Measurements from ENCODE around the gene ACBD6.

Gene ACBD6

GRCh38 chr1:180370188-180370587 is 132.2 kb downstream of the ACBD6 start:
- Histone ChIP-seq H3K9me3 (ENCODE audit: control insufficient read depth, insufficient read depth, low read depth, low read length) (no peaks in the 10 kb centered on the region), H3K4me3 (ENCODE audit: low read depth, low read length) (no peak overlapping the region), H3K27me3 (ENCODE audit: control insufficient read depth, insufficient read depth, low read length) (no peaks in the 10 kb centered on the region), H3K27ac (ENCODE audit: low read depth, low read length) (no peak overlapping the region), H3K4me1 (ENCODE audit: control insufficient read depth, insufficient read depth, low read length) (peaks cover 7% of the 10 kb centered on the region), H3K36me3 (ENCODE audit: control insufficient read depth, insufficient read depth, low read length) (no peaks in the 10 kb centered on the region), H3K9ac (ENCODE audit: low read length) (no peak overlapping the region)

GRCh38 chr1:180369061-180369460 is 133.3 kb downstream of the ACBD6 start:
- H3K4me3 ChIP-seq (ENCODE audit: low read depth, low read length), result no peak overlapping the region
- no peaks in the 10 kb centered on the region for H3K9me3 ChIP-seq (ENCODE audit: control insufficient read depth, insufficient read depth, low read depth, low read length)
- peaks cover 2% of the 10 kb centered on the region; the same call in 1 of the 2 replicates for H3K4me1 ChIP-seq (ENCODE audit: control insufficient read depth, insufficient read depth, low read length)
- no peak overlapping the region for H3K9ac ChIP-seq (ENCODE audit: low read length)
- no peaks in the 10 kb centered on the region for H3K27me3 ChIP-seq (ENCODE audit: control insufficient read depth, insufficient read depth, low read length)
- no peaks in the 10 kb centered on the region for H3K36me3 ChIP-seq (ENCODE audit: control insufficient read depth, insufficient read depth, low read length)
- H3K27ac ChIP-seq (ENCODE audit: low read depth, low read length), result no peak overlapping the region

GRCh38 chr1:180366371-180367068 is 135.9 kb downstream of the ACBD6 start:
- Histone ChIP-seq H3K9ac (ENCODE audit: low read length) (no peak overlapping the region), H3K27me3 (ENCODE audit: control insufficient read depth, insufficient read depth, low read length) (no peaks in the 10 kb centered on the region), H3K27ac (ENCODE audit: low read depth, low read length) (no peak overlapping the region), H3K9me3 (ENCODE audit: control insufficient read depth, insufficient read depth, low read depth, low read length) (no peaks in the 10 kb centered on the region), H3K4me3 (ENCODE audit: low read depth, low read length) (no peak overlapping the region), H3K36me3 (ENCODE audit: control insufficient read depth, insufficient read depth, low read length) (no peaks in the 10 kb centered on the region), H3K4me1 (ENCODE audit: control insufficient read depth, insufficient read depth, low read length) (peaks cover 8% of the 10 kb centered on the region; the same call in 1 of the 2 replicates)

GRCh38 chr1:180365039-180365438 is 137.3 kb downstream of the ACBD6 start:
- Histone ChIP-seq H3K27me3 (ENCODE audit: control insufficient read depth, insufficient read depth, low read length) (no peaks in the 10 kb centered on the region), H3K9me3 (ENCODE audit: control insufficient read depth, insufficient read depth, low read depth, low read length) (no peaks in the 10 kb centered on the region), H3K36me3 (ENCODE audit: control insufficient read depth, insufficient read depth, low read length) (no peaks in the 10 kb centered on the region), H3K27ac (ENCODE audit: low read depth, low read length) (no peak overlapping the region), H3K4me1 (ENCODE audit: control insufficient read depth, insufficient read depth, low read length) (peaks cover 8% of the 10 kb centered on the region; the same call in 1 of the 2 replicates), H3K9ac (ENCODE audit: low read length) (no peak overlapping the region), H3K4me3 (ENCODE audit: low read depth, low read length) (no peak overlapping the region)

DNA sequence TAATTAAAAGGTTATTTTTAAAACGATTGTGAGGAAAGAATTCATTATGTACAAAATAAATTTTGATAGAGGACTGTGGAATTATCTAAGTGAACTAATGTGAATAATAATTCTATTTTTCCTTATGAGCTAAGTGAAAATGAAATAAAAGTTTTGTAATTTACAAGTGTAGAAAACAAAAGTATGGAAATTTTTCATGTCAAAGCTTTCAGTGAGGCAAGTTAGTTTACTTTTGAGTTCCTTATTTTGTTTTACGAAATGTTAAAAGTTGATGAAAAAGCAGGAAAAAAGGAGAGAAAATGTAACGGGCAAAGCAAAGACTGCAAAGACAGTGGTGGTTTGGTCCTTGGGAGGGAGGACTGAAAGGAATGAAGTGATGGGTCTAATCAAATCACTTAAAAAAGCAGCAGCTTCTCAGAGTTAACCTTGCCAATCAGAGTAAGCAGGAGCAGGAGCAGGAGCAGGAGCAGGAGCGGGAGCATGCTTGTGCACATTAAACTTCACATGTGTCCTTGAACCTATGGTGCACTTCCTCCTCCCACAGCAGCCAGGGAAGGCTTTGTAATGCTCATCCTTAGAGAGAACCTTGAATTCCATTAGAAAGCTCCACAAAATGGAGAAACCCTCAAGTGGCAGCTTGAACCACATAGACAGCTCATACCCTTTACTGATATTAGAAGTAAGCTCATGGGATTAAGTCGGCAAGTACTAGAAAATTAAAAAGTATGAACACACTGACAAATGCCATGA is 139.0 kb downstream of the ACBD6 start:
- H3K9ac ChIP-seq (ENCODE audit: low read length), result no peak overlapping the region
- peaks cover 8% of the 10 kb centered on the region; the same call in 1 of the 2 replicates for H3K4me1 ChIP-seq (ENCODE audit: control insufficient read depth, insufficient read depth, low read length)
- H3K27ac ChIP-seq (ENCODE audit: low read depth, low read length), result no peak overlapping the region
- H3K9me3 ChIP-seq (ENCODE audit: control insufficient read depth, insufficient read depth, low read depth, low read length), result no peaks in the 10 kb centered on the region
- no peak overlapping the region for H3K4me3 ChIP-seq (ENCODE audit: low read depth, low read length)
- no peaks in the 10 kb centered on the region for H3K27me3 ChIP-seq (ENCODE audit: control insufficient read depth, insufficient read depth, low read length)
- no peaks in the 10 kb centered on the region for H3K36me3 ChIP-seq (ENCODE audit: control insufficient read depth, insufficient read depth, low read length)

DNA sequence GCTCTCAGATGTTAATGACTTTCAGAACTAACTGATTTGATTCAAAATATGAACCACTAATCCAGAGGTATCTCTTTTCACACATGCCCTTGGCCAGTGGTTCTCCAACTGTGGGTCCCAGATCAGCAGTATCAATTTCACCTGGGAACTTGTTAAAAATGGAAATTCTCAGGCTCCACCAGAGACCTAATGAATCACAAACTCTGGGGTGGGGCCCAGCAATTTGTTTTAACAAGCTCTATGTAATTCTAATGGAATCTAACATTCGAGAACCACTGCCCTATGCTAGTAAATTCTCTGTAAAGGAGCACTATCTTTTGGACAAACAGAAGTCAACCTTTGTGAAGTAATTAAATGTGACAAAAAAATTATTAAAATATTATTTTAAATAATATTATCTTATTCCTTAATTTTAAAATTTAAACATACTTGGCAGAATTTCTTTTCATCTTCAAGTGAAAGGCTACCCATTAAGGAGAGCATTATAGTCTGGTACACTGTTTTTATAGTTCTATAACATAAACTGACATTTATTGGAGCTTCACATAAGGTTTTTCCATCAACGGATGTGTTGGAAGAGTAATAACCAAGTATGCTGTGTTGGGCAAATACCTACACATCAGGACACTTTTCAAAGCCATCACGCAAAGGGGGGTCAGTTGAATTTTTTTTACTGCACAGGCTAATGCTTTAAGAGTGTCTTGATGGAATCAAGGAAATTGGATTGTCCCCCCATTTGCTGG is 141.9 kb downstream of the ACBD6 start:
- H3K9ac ChIP-seq (ENCODE audit: low read length), result no peak overlapping the region
- peaks cover 8% of the 10 kb centered on the region; the same call in 1 of the 2 replicates for H3K4me1 ChIP-seq (ENCODE audit: control insufficient read depth, insufficient read depth, low read length)
- no peaks in the 10 kb centered on the region for H3K36me3 ChIP-seq (ENCODE audit: control insufficient read depth, insufficient read depth, low read length)
- no peak overlapping the region for H3K27ac ChIP-seq (ENCODE audit: low read depth, low read length)
- no peaks in the 10 kb centered on the region for H3K27me3 ChIP-seq (ENCODE audit: control insufficient read depth, insufficient read depth, low read length)
- H3K4me3 ChIP-seq (ENCODE audit: low read depth, low read length), result no peak overlapping the region
- H3K9me3 ChIP-seq (ENCODE audit: control insufficient read depth, insufficient read depth, low read depth, low read length), result no peaks in the 10 kb centered on the region

DNA sequence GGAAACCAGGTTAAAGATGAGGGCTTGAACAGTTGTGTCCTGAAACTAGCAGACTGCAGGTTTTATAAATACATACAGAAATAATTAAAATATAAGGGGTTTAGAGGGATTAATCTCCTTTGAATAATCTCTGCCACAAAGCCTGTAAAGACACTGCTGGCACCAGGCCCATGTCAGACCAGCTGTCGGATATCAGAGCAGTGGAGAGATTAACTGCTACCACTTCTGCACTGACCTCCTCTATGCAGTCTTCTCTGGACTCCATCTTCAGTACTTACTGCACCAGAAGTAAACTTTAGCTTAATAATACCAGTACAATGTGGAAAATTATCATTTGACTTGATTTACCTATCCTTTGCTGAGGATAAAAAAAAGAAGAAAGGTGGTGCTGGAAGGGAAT is 143.7 kb downstream of the ACBD6 start:
- H3K27me3 ChIP-seq (ENCODE audit: control insufficient read depth, insufficient read depth, low read length), result no peaks in the 10 kb centered on the region
- no peak overlapping the region for H3K27ac ChIP-seq (ENCODE audit: low read depth, low read length)
- H3K9ac ChIP-seq (ENCODE audit: low read length), result no peak overlapping the region
- H3K36me3 ChIP-seq (ENCODE audit: control insufficient read depth, insufficient read depth, low read length), result no peaks in the 10 kb centered on the region
- peaks cover 4% of the 10 kb centered on the region; the same call in 1 of the 2 replicates for H3K4me1 ChIP-seq (ENCODE audit: control insufficient read depth, insufficient read depth, low read length)
- no peak overlapping the region for H3K4me3 ChIP-seq (ENCODE audit: low read depth, low read length)
- no peaks in the 10 kb centered on the region for H3K9me3 ChIP-seq (ENCODE audit: control insufficient read depth, insufficient read depth, low read depth, low read length)

DNA sequence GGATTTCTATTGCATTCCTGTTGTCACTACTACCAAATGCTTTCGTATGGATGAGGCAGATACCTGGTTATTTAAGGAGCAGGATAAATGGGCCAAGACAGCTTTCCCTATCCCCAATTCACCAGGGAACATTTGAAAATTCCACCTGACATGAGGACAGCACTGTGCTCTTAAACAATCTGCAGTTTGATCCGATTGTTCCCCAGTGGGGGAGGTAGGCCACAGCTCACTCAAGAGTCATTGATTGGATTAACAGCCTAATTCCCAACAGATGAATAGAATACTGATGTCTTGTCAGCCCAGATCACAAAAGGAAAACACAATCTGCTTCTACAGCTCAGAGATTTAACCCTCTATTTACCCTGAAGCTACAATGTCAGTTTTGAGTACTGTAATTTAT is 148.4 kb downstream of the ACBD6 start:
- no peak overlapping the region for H3K27ac ChIP-seq (ENCODE audit: low read depth, low read length)
- H3K9ac ChIP-seq (ENCODE audit: low read length), result no peak overlapping the region
- no peaks in the 10 kb centered on the region for H3K9me3 ChIP-seq (ENCODE audit: control insufficient read depth, insufficient read depth, low read depth, low read length)
- H3K27me3 ChIP-seq (ENCODE audit: control insufficient read depth, insufficient read depth, low read length), result no peaks in the 10 kb centered on the region
- no peaks in the 10 kb centered on the region for H3K36me3 ChIP-seq (ENCODE audit: control insufficient read depth, insufficient read depth, low read length)
- no peaks in the 10 kb centered on the region for H3K4me1 ChIP-seq (ENCODE audit: control insufficient read depth, insufficient read depth, low read length)
- no peak overlapping the region for H3K4me3 ChIP-seq (ENCODE audit: low read depth, low read length)

- Histone ChIP-seq H3K9ac (ENCODE audit: low read length) (no peak overlapping the region), H3K4me3 (ENCODE audit: low read depth, low read length) (no peak overlapping the region), H3K27me3 (ENCODE audit: control insufficient read depth, insufficient read depth, low read length) (no peaks in the 10 kb centered on the region), H3K27ac (ENCODE audit: low read depth, low read length) (no peak overlapping the region), H3K36me3 (ENCODE audit: control insufficient read depth, insufficient read depth, low read length) (no peaks in the 10 kb centered on the region), H3K9me3 (ENCODE audit: control insufficient read depth, insufficient read depth, low read depth, low read length) (no peaks in the 10 kb centered on the region), H3K4me1 (ENCODE audit: control insufficient read depth, insufficient read depth, low read length) (no peaks in the 10 kb centered on the region)
Observed at GRCh38 chr1:180352588-180352987, 149.8 kb downstream of the ACBD6 start.

DNA sequence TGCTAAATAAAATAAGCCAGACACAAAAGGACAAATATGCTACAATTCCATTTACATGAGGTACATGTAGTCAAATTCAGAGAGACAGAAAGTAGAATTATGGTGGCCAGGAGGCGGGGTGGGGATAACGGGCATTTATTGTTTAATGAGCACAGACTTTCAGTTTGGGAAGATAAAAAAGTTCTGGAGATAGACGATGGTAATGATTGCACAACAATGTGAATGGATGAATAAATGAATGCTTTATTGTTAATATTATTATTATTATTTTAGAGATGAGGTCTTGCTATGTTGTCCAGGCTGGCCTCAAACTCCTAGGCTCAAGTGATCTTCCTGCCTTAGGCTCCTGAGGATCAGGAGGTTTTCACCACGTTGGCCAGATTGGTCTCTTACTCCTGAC is 150.4 kb downstream of the ACBD6 start:
- Histone ChIP-seq H3K9ac (ENCODE audit: low read length) (no peak overlapping the region), H3K27me3 (ENCODE audit: control insufficient read depth, insufficient read depth, low read length) (no peaks in the 10 kb centered on the region), H3K4me1 (ENCODE audit: control insufficient read depth, insufficient read depth, low read length) (no peaks in the 10 kb centered on the region), H3K9me3 (ENCODE audit: control insufficient read depth, insufficient read depth, low read depth, low read length) (no peaks in the 10 kb centered on the region), H3K36me3 (ENCODE audit: control insufficient read depth, insufficient read depth, low read length) (no peaks in the 10 kb centered on the region), H3K4me3 (ENCODE audit: low read depth, low read length) (no peak overlapping the region), H3K27ac (ENCODE audit: low read depth, low read length) (no peak overlapping the region)

DNA sequence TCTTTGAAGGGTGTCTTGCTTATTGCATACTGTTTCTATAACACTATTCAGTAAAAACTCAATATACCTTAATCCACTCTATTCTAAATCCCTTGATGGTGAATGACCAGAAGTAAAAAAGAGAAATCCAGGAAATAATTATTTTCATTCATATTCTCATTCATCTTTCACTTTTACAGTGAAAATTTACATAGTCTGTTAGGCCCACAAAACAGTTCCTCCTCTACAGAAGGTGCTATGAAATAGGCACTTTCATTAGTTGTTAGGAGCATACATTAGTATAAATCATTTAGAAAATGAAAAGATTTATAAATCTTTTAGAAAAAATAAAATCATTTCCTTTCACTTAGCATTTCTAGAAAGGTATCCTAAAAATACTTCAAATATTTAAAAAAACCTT is 157.2 kb downstream of the ACBD6 start:
- H3K4me1 ChIP-seq (ENCODE audit: control insufficient read depth, insufficient read depth, low read length), result no peaks in the 10 kb centered on the region

More for the DNA sequence above, 157.2 kb downstream of the ACBD6 start:
- H3K36me3 ChIP-seq (ENCODE audit: control insufficient read depth, insufficient read depth, low read length), result no peaks in the 10 kb centered on the region
- no peak overlapping the region for H3K9ac ChIP-seq (ENCODE audit: low read length)
- no peak overlapping the region for H3K4me3 ChIP-seq (ENCODE audit: low read depth, low read length)
- H3K9me3 ChIP-seq (ENCODE audit: control insufficient read depth, insufficient read depth, low read depth, low read length), result no peaks in the 10 kb centered on the region
- no peaks in the 10 kb centered on the region for H3K27me3 ChIP-seq (ENCODE audit: control insufficient read depth, insufficient read depth, low read length)
- H3K27ac ChIP-seq (ENCODE audit: low read depth, low read length), result no peak overlapping the region

Data from HUES6 (cell line).